Heart left ventricle (tissue), 16 donors: Measurements from ENCODE around the gene GNAS. TPM values are rescaled to one million over a fixed set of nuclear protein-coding genes. Genes with fewer than 3 reads are reported as not detected.
A peak's percentile ranks its signal among the peaks of the same experiment; 100 is the strongest.

Experiments
- ATAC-seq, 4 donors: fragments of 200-7000 bp; cut with Tn5 transposase; one replicate each; pipeline ENCODE4 v1.9.1; 2020 to 2022; ENCODE audit warnings: moderate library complexity in 4 of 4, mild to moderate bottlenecking in 3 of 4, moderate number of reproducible peaks in 1 of 4
- DNase-seq, 5 donors: peaks; one replicate each; pipeline ENCODE4 v3.0.0-alpha.2; 2020
- H3K27ac ChIP-seq, 12 donors: fragments of 200-600 bp; sonication (generic) in 4 of 12; one replicate each; pipeline versions ENCODE4 v1.5.0 to v1.8.0; 2016 to 2022; ENCODE audit warnings: mild to moderate bottlenecking in 2 of 12
- H3K27me3 ChIP-seq, 9 donors: fragments of 200-600 bp; sonication (generic) in 2 of 9; one replicate each; pipeline versions ENCODE4 v1.5.1 to v1.8.0; 2016 to 2022; ENCODE audit warnings: mild to moderate bottlenecking in 3 of 9
- H3K36me3 ChIP-seq, 9 donors: fragments of 200-600 bp; sonication (generic) in 2 of 9; one replicate each; pipeline versions ENCODE4 v1.5.0 to v1.8.0; 2018 to 2022; ENCODE audit warnings: mild to moderate bottlenecking in 2 of 9
- H3K4me1 ChIP-seq, 12 donors: fragments of 200-600 bp; sonication (generic) in 4 of 12; one replicate each; pipeline versions ENCODE4 v1.5.0 to v1.8.0; 2016 to 2022; ENCODE audit warnings: mild to moderate bottlenecking in 3 of 12
- H3K4me3 ChIP-seq, 12 donors: fragments of 200-600 bp; sonication (generic) in 4 of 12; one replicate each; pipeline versions ENCODE4 v1.5.0 to v1.8.0; 2017 to 2022; ENCODE audit warnings: mild to moderate bottlenecking in 9 of 12, moderate library complexity in 4 of 12
- H3K9me3 ChIP-seq, 12 donors: fragments of 200-600 bp; sonication (generic) in 4 of 12; one replicate each; pipeline versions ENCODE4 v1.5.0 to v1.8.0; 2016 to 2022; ENCODE audit warnings: mild to moderate bottlenecking in 1 of 12
- CTCF ChIP-seq, 12 donors: fragments of 200-600 bp; sonication (generic) in 4 of 12; IDR thresholded peaks; one replicate each; pipeline versions ENCODE4 v1.5.0 to v1.8.0; 2018 to 2022; ENCODE audit warnings: antibody characterized with exemption in 12 of 12, mild to moderate bottlenecking in 5 of 12
- POLR2A ChIP-seq, 2 donors: fragments of 450-650 bp; IDR thresholded peaks; one replicate each; pipeline ENCODE4 v1.6.1; 2017; ENCODE audit warnings: antibody characterized with exemption in 2 of 2, mild to moderate bottlenecking in 2 of 2, moderate library complexity in 2 of 2
- WGBS, 4 donors: extraction: QIAGEN DNeasy Blood & Tissue Kit in 2 of 4; methylation state at CpG; one replicate each; pipeline versions ENCODE4 v1.1.5 to v1.1.7; 2013 to 2018; 5-methylcytosine and 5-hydroxymethylcytosine counted together
- intact Hi-C, 10 donors: fragments of 100-400 bp; cut with DNase I; formaldehyde crosslinking; loops; one replicate each; pipeline versions ENCODE4 v1.11.1 to v1.14.2; 2022
- polyA plus RNA-seq, 2 donors: library from polyadenylated mRNA; stranded (reverse); fragments of 200-250 nt; gene quantifications; one replicate each; pipeline ENCODE4 v1.2.3, GENCODE V29; 2013
- total RNA-seq, 9 donors: library from RNA; depleted of rRNA in 2 of 9; stranded (reverse); fragments of >200 nt in 2 of 9; fragmentation: NEBNext Ultra II Directional in 3 of 9; extraction: Animal tissue kit (Norgen Biotek cat#: 25700) in 3 of 9; gene quantifications; one replicate each; pipeline versions ENCODE4 v1.1.0 to v1.2.4, GENCODE V29; 2016 to 2023
- donor health status: ischemic (EF 13 %, LVEDD 7.1; RV severe dilation, severe dysfunction).
- donor health status: healthy with polysubstance abuse.
- donor health status: DM: no; HTN: yes; CAD: no.
- donor health status: DM: no; HTN: no; CAD: no.
- donor health status: ischemic (EF 25% LVEDD 6.9; RV normal size, moderate dysfunction).
- donor health status: ischemic (EF 25% LVEDD 5.7; RV mildly dilated, moderate dysfunction).
- donor health status: healthy.
- donor health status: DM: yes; HTN: yes; CAD: no.
- donor health status: ischemic (EF 35%, LVEDD 5.7; RV mildly dilated, moderate dysfunction).
- donor health status: nonischemic (EF 11% LVEDD 7.7; RV severe dilation, severe dysfunction).
- donor health status: DM: yes; HTN: yes; CAD: no.
- donor health status: PGD.
- donor health status: ischemic (EF 29% LVEDD 5.4; RV normal size, mild dysfunction).
- donor health status: nonischemic (EF 23%, LVEDD 6.1; RV moderate dilation, normal function).

The GNAS gene
- total and polyA plus RNA-seq, 11 donors, result 1,246 to 2,999 (median 1,604) TPM

- Histone ChIP-seq H3K36me3 (peaks cover 10 to 74% (median 66%) of the 10 kb centered on the region in 9 donors), H3K27me3 (no peaks in the 10 kb centered on the region), H3K9me3 (no peaks in the 10 kb centered on the region), H3K4me1 (peaks cover 0 to 56% (median 40%) of the 10 kb centered on the region in 12 donors), H3K4me3 (no peak overlapping the region), H3K27ac (peak overlapping the region in 3 of 12 donors; percentile 81 to 87 (median 86))
- ATAC-seq (no peak), DNase-seq (no peak)
- intact Hi-C loops, result loop anchor here in 5 of 10 donors (2.0 to 5.0 kb wide), 3 partner anchors 19 to 123 kb away; partner anchors contain the start of genes NELFCD (in 5 of the 5) and ATP5F1E (in 1 of the 5)
- WGBS, 4 donors, result 93 to 97% (median 94%) methylated on average over 15 of the region's 15 CpGs
- TF ChIP-seq CTCF (IDR thresholded peaks at IDR 0.05) (no peak), POLR2A (IDR thresholded peaks at IDR 0.05) (no peak)
Measured at GRCh38 chr20:58909585-58909984, 57.1 kb downstream of the GNAS start.

GRCh38 chr20:58910473-58910872 lies 58.0 kb downstream of the GNAS start:
- intact Hi-C loops, result no loop called here
- 91 to 97% (median 93%) methylated on average over 14 of the region's 14 CpGs for WGBS, 4 donors
- no peaks in the 10 kb centered on the region for H3K9me3 ChIP-seq
- ATAC-seq, result no peak
- no peak for TF ChIP-seq CTCF (IDR thresholded peaks at IDR 0.05)
- TF ChIP-seq POLR2A (IDR thresholded peaks at IDR 0.05), result no peak
- H3K4me1 ChIP-seq, result peaks cover 0 to 47% (median 37%) of the 10 kb centered on the region in 12 donors
- H3K27ac ChIP-seq, result no peak overlapping the region
- no peak overlapping the region for H3K4me3 ChIP-seq
- H3K27me3 ChIP-seq, result no peaks in the 10 kb centered on the region
- no peak for DNase-seq
- peaks cover 10 to 65% (median 57%) of the 10 kb centered on the region in 9 donors for H3K36me3 ChIP-seq

GRCh38 chr20:58911309-58911708 lies 58.8 kb downstream of the GNAS start:
- DNase-seq (no peak), ATAC-seq (no peak)
- Histone ChIP-seq H3K36me3 (peaks cover 10 to 57% (median 49%) of the 10 kb centered on the region in 9 donors), H3K4me3 (no peak overlapping the region), H3K9me3 (peaks cover 0 to 3% (median 0%) of the 10 kb centered on the region in 12 donors), H3K4me1 (peaks cover 0 to 39% (median 30%) of the 10 kb centered on the region in 12 donors), H3K27me3 (no peaks in the 10 kb centered on the region), H3K27ac (no peak overlapping the region)
- intact Hi-C loops, result no loop called here
- 88 to 98% (median 94%) methylated on average over 2 of the region's 2 CpGs for WGBS, 4 donors
- TF ChIP-seq CTCF (IDR thresholded peaks at IDR 0.05) (no peak), POLR2A (IDR thresholded peaks at IDR 0.05) (no peak)

GRCh38 chr20:58911970-58912369 lies 59.5 kb downstream of the GNAS start:
- Histone ChIP-seq H3K27me3 (no peaks in the 10 kb centered on the region), H3K27ac (no peak overlapping the region), H3K4me1 (peaks cover 0 to 32% (median 24%) of the 10 kb centered on the region in 12 donors), H3K4me3 (no peak overlapping the region), H3K36me3 (peaks cover 10 to 50% (median 42%) of the 10 kb centered on the region in 9 donors), H3K9me3 (peaks cover 0 to 9% (median 0%) of the 10 kb centered on the region in 12 donors)
- DNase-seq, result no peak
- ATAC-seq, result no peak
- TF ChIP-seq CTCF (IDR thresholded peaks at IDR 0.05), result no peak
- no peak for TF ChIP-seq POLR2A (IDR thresholded peaks at IDR 0.05)
- WGBS, 4 donors, result 55 to 73% (median 64%) methylated on average over 3 of the region's 3 CpGs
- intact Hi-C loops, result no loop called here
